KMS-11 (cell line): ENCODE results near the gene OR10H5.
"Not testable (repeated sequence)": the region's sequence is repeated elsewhere in the genome, so short reads cannot be mapped to it uniquely, and the experiment has no call there.

Experiments used
- H2AFZ ChIP-seq: fragments of 200-600 bp; sonication (generic); 2 replicates; pipeline ENCODE4 v1.6.1; 2016; ENCODE audit warnings: antibody characterized with exemption, mixed run types, low read depth
- H3K27ac ChIP-seq: fragments of 200-600 bp; sonication (generic); 2 replicates; pipeline ENCODE4 v1.6.1; 2016; ENCODE audit warnings: mild to moderate bottlenecking, mixed run types
- H3K27me3 ChIP-seq: fragments of 200-600 bp; sonication (generic); 2 replicates; pipeline ENCODE4 v1.6.1; 2017; ENCODE audit warnings: mild to moderate bottlenecking, low read depth, mixed run types, moderate library complexity; ENCODE audit not compliant: insufficient read depth
- H3K36me3 ChIP-seq: fragments of 200-600 bp; sonication (generic); 2 replicates; pipeline ENCODE4 v1.6.1; 2017; ENCODE audit warnings: mild to moderate bottlenecking, mixed run types; ENCODE audit not compliant: insufficient read depth
- H3K4me1 ChIP-seq: fragments of 200-600 bp; sonication (generic); 2 replicates; pipeline ENCODE4 v1.6.1; 2016; ENCODE audit warnings: mild to moderate bottlenecking, low read depth, mixed run types; ENCODE audit not compliant: poor library complexity, severe bottlenecking
- H3K4me2 ChIP-seq: fragments of 200-600 bp; sonication (generic); 2 replicates; pipeline ENCODE4 v1.7.0; 2016; ENCODE audit warnings: mild to moderate bottlenecking, mixed run types
- H3K4me3 ChIP-seq: fragments of 200-600 bp; sonication (generic); IDR thresholded peaks from 2 replicates; pipeline ENCODE4 v1.6.1; 2017; ENCODE audit warnings: low read depth, low read length, mixed read lengths; ENCODE audit not compliant: insufficient read depth
- H3K79me2 ChIP-seq: fragments of 200-600 bp; sonication (generic); 2 replicates; pipeline ENCODE4 v1.6.1; 2016; ENCODE audit warnings: low read depth, mixed run types; ENCODE audit not compliant: insufficient read depth
- H3K9ac ChIP-seq: fragments of 200-600 bp; sonication (generic); 2 replicates; pipeline ENCODE4 v1.6.1; 2016; ENCODE audit warnings: mild to moderate bottlenecking, mixed run types
- H4K20me1 ChIP-seq: fragments of 200-600 bp; sonication (generic); 2 replicates; pipeline ENCODE4 v1.6.1; 2016; ENCODE audit warnings: mild to moderate bottlenecking, mixed run types; ENCODE audit not compliant: insufficient read depth
- TF ChIP-seq, protein P1 (sequence below): fragments of 200-600 bp; sonication (generic); conservative IDR thresholded peaks from 2 replicates; pipeline ENCODE4 v1.6.1; 2017; ENCODE audit warnings: low read depth, mild to moderate bottlenecking, antibody characterized with exemption, low read length, moderate library complexity, mixed read lengths

The OR10H5 gene

GRCh38 chr19:15815306-15815705 lies 27.8 kb downstream of the OR10H5 start, which contains the start of gene OR10H1:
Gene OR10H1, minus strand, starts transcription at chr19:15815664. Its CDS starts 7,627 bp downstream, at chr19:15808037.
- peaks cover 4% of the 10 kb centered on the region; the same call in 1 of the 2 replicates for H3K27me3 ChIP-seq

GRCh38 chr19:15820646-15821045 lies 33.2 kb downstream of the OR10H5 start:
- H3K9ac ChIP-seq: no peak overlapping the region
- no peaks in the 10 kb centered on the region for H3K4me1 ChIP-seq
- H3K27ac ChIP-seq: no peak overlapping the region
- no peak overlapping the region for H3K4me3 ChIP-seq
- no peak overlapping the region for H3K4me2 ChIP-seq
- no peaks in the 10 kb centered on the region for H4K20me1 ChIP-seq
- peaks cover 6% of the 10 kb centered on the region; the same call in 1 of the 2 replicates for H3K27me3 ChIP-seq
- no peaks in the 10 kb centered on the region for H3K79me2 ChIP-seq
- TF ChIP-seq, protein P1, sequence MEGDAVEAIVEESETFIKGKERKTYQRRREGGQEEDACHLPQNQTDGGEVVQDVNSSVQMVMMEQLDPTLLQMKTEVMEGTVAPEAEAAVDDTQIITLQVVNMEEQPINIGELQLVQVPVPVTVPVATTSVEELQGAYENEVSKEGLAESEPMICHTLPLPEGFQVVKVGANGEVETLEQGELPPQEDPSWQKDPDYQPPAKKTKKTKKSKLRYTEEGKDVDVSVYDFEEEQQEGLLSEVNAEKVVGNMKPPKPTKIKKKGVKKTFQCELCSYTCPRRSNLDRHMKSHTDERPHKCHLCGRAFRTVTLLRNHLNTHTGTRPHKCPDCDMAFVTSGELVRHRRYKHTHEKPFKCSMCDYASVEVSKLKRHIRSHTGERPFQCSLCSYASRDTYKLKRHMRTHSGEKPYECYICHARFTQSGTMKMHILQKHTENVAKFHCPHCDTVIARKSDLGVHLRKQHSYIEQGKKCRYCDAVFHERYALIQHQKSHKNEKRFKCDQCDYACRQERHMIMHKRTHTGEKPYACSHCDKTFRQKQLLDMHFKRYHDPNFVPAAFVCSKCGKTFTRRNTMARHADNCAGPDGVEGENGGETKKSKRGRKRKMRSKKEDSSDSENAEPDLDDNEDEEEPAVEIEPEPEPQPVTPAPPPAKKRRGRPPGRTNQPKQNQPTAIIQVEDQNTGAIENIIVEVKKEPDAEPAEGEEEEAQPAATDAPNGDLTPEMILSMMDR: no peak
- H3K36me3 ChIP-seq: no peaks in the 10 kb centered on the region
- H2AFZ ChIP-seq: no peak overlapping the region

More at GRCh38 chr19:15815306-15815705, 27.8 kb downstream of the OR10H5 start, which contains the start of gene OR10H1:
- H3K9ac ChIP-seq: no peak within 1 kb of the TSS
- H3K79me2 ChIP-seq: no peaks in the 10 kb centered on the region
- no peak within 1 kb of the TSS for H2AFZ ChIP-seq
- H3K36me3 ChIP-seq: no peaks in the 10 kb centered on the region
- H3K4me1 ChIP-seq: no peaks in the 10 kb centered on the region
- no peak within 1 kb of the TSS for H3K4me2 ChIP-seq
- TF ChIP-seq, protein P1: no peak
- no peak within 1 kb of the TSS for H3K4me3 ChIP-seq
- H3K27ac ChIP-seq: no peak within 1 kb of the TSS
- H4K20me1 ChIP-seq: no peaks in the 10 kb centered on the region

- no peak overlapping the region for H2AFZ ChIP-seq
- H3K27me3 ChIP-seq: peaks cover 20% of the 10 kb centered on the region; the same call in 1 of the 2 replicates
- H3K27ac ChIP-seq: no peak overlapping the region
- no peaks in the 10 kb centered on the region for H3K36me3 ChIP-seq
- no peak overlapping the region for H3K9ac ChIP-seq
- no peaks in the 10 kb centered on the region for H3K4me1 ChIP-seq
- no peak overlapping the region for H3K4me3 ChIP-seq
- no peaks in the 10 kb centered on the region for H4K20me1 ChIP-seq
- H3K4me2 ChIP-seq: no peak overlapping the region
- TF ChIP-seq, protein P1: no peak
- no peaks in the 10 kb centered on the region for H3K79me2 ChIP-seq
These were observed 38.3 kb downstream of the OR10H5 start for GRCh38 chr19:15825753-15826152.

- TF ChIP-seq, protein P1: no peak
- Histone ChIP-seq H2AFZ (no peak overlapping the region), H3K27me3 (peaks cover 29% of the 10 kb centered on the region; the same call in 1 of the 2 replicates), H3K36me3 (no peaks in the 10 kb centered on the region), H4K20me1 (no peaks in the 10 kb centered on the region), H3K4me3 (no peak overlapping the region), H3K79me2 (no peaks in the 10 kb centered on the region), H3K4me2 (no peak overlapping the region), H3K27ac (no peak overlapping the region), H3K4me1 (no peaks in the 10 kb centered on the region), H3K9ac (no peak overlapping the region)
These were observed 40.7 kb downstream of the OR10H5 start for GRCh38 chr19:15828121-15828610.

DNA sequence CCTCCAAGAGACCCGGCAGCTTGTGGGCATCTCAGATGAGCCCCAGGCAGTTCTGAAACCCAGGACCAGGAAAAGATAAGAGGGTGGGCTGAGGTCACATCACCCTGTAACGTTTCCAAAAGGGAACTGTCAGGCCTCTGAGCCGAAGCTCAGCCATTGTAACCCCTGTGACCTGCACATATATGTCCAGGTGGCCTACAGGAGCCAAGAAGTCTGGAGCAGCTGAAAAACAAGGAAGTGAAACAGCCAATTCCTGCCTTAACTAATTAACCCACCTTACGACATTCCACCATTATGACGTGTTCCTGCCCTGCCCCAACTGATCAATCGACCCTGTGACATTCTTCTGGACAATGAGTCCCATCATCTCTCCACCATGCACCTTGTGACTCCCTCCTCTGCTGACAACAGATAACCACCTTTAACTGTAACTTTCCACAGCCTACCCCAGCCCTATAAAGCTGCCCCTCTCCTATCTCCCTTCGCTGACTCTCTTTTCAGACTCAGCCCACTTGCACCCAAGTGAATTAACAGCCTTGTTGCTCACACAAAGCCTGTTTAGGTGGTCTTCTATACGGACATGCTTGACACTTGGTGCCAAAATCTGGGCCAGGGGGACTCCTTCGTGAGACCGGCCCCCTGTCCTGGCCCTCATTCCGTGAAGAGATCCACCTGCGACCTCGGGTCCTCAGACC lies 41.3 kb downstream of the OR10H5 start:
- H3K79me2 ChIP-seq, H3K4me1 ChIP-seq, H3K4me2 ChIP-seq, H2AFZ ChIP-seq, H3K36me3 ChIP-seq, H4K20me1 ChIP-seq, H3K9ac ChIP-seq, H3K27ac ChIP-seq, H3K4me3 ChIP-seq: not testable (repeated sequence)
- H3K27me3 ChIP-seq: peaks cover 35% of the 10 kb centered on the region; the same call in 1 of the 2 replicates
